HG02970 (cell line): ENCODE data around the gene PDE9A.

Source experiments
- ATAC-seq: cut with Tn5 transposase; IDR thresholded peaks from one replicate; pipeline ENCODE4 v1.9.1; 2021; ENCODE audit warnings: mild to moderate bottlenecking, moderate library complexity, moderate number of reproducible peaks; ENCODE audit not compliant: unreplicated experiment, low FRiP score

PDE9A gene

GRCh38 chr21:42670058-42670880, 16.8 kb downstream of the PDE9A start:
- ATAC-seq: no peak

- ATAC-seq: no peak
These were observed 17.5 kb downstream of the PDE9A start for GRCh38 chr21:42670884-42671283.

- no peak for ATAC-seq
These were observed 18.6 kb downstream of the PDE9A start for GRCh38 chr21:42671778-42672593.

- no peak for ATAC-seq
These were observed 19.5 kb downstream of the PDE9A start for GRCh38 chr21:42672699-42673458.

GRCh38 chr21:42673633-42674328, 20.4 kb downstream of the PDE9A start:
- ATAC-seq: no peak

GRCh38 chr21:42674351-42674940, 21.0 kb downstream of the PDE9A start:
- no peak for ATAC-seq

- no peak for ATAC-seq
These were observed 22.0 kb downstream of the PDE9A start for GRCh38 chr21:42675403-42675802.

GRCh38 chr21:42676808-42677207, 23.4 kb downstream of the PDE9A start:
- ATAC-seq: no peak

GRCh38 chr21:42677339-42678321, 24.2 kb downstream of the PDE9A start:
- no peak for ATAC-seq

GRCh38 chr21:42678618-42679295, 25.3 kb downstream of the PDE9A start:
- ATAC-seq: no peak

GRCh38 chr21:42679319-42680057, 26.1 kb downstream of the PDE9A start:
- ATAC-seq: no peak

GRCh38 chr21:42680058-42680330, 26.6 kb downstream of the PDE9A start:
- ATAC-seq: no peak

- ATAC-seq: no peak
These were observed 27.0 kb downstream of the PDE9A start for GRCh38 chr21:42680429-42680828.

GRCh38 chr21:42681296-42682206, 28.1 kb downstream of the PDE9A start:
- no peak for ATAC-seq

GRCh38 chr21:42682661-42683210, 29.3 kb downstream of the PDE9A start:
- no peak for ATAC-seq

- no peak for ATAC-seq
These were observed 30.1 kb downstream of the PDE9A start for GRCh38 chr21:42683371-42684108.
